UCSD-AML1 (cell line): Measurements from ENCODE around the gene DHX8.

Experiments
- DNase-seq: peaks from one replicate; lab custom pipeline; 2025; ENCODE audit not compliant: unreplicated experiment; lab: John Stamatoyannopoulos, UW

DHX8 gene

DNA sequence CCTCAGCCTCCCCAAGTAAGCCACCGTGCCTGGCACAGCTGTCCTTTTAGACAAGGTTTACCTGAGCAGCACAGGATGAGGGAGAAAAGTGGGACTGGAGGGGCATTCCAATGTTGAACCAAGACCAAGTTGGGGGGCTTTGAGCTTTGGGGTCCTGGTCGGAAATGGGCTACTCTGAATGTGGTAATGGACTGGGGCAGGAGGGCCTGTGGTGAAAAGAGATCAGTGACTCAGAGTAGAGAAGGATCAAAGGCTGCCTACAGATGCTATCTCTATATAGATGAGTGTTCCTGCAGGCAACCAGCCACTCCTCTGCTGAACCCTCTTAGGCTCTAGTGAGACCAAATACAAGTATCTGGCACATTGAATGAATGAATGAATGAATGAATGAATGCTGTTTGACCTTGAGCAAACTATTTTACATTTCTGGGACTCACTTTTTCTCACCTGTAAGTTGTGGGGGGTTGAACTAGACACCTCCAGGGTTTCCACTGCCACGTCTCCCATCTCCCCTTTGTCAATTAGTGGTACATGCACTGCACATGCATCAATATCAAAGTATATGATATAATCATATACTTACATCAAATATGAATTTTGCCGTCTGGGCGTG, 88.7 kb downstream of the DHX8 start:
- no peak for DNase-seq

- no peak for DNase-seq
These were observed 90.0 kb downstream of the DHX8 start for GRCh38 chr17:43573579-43574321.

DNA sequence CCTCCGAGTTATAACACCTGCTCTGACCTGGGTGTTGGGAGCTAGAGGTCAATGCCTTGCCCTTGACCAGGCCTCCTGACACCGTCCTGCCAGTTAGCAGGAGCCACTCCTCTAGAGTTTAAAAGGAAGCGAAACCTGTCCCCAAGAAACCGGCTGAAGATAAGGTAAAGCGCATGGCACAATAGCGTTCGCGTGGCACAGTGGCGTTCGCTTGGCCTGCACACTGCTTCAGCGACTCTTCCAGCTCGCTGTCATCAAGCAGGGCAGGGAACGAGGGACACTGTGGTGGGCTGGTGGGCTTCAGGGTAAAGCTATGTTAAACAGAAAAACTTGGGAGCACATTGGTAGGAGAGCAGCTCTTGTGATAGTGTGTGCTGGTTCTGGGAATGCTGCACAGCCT, 90.6 kb downstream of the DHX8 start:
- DNase-seq, result no peak

- no peak for DNase-seq
These were observed 91.2 kb downstream of the DHX8 start for GRCh38 chr17:43574896-43575525.
